ENCODE data around the gene GJA8.
"Not testable (repeated sequence)": the region's sequence is repeated elsewhere in the genome, so short reads cannot be mapped to it uniquely, and the experiment has no call there.

GJA8 gene

DNA sequence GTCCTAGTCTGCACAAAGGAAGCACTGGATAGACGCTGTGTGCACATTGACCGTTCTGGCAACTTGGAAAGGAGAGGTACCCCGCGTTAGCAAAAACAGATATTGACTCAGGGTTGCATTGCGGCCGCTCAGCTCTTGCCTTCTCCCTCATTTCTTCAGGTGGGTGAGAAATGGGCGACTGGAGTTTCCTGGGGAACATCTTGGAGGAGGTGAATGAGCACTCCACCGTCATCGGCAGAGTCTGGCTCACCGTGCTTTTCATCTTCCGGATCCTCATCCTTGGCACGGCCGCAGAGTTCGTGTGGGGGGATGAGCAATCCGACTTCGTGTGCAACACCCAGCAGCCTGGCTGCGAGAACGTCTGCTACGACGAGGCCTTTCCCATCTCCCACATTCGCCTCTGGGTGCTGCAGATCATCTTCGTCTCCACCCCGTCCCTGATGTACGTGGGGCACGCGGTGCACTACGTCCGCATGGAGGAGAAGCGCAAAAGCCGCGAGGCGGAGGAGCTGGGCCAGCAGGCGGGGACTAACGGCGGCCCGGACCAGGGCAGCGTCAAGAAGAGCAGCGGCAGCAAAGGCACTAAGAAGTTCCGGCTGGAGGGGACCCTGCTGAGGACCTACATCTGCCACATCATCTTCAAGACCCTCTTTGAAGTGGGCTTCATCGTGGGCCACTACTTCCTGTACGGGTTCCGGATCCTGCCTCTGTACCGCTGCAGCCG, 5.4 kb downstream of the GJA8 start:
- Mint-ChIP-seq H3K4me3 (no peak overlapping the region), H3K27me3 (peaks cover 18% of the 10 kb centered on the region), H3K9me3 (no peaks in the 10 kb centered on the region), H3K27ac (no peak overlapping the region), H3K4me1 (no peaks in the 10 kb centered on the region), H3K36me3 (no peaks in the 10 kb centered on the region)
- no peak for ATAC-seq

DNA sequence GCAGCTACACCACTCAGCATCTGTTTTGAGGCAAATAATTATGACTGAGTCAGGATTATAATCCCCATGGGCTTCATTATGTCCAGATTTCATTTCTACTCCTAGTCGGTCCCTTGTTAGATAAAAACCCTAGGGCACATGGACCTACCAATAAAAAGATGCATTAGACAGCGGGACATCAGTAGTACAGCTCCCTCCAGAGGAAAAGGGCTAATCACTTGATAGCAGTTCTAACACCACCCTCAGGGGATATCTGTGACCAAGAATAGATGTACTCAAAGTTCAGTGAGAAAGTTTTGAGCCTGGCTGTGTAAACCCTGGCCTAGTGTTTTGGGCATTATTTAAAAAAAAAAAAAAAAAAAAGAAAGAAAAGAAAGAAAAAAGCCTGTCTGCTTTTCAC, 10.0 kb downstream of the GJA8 start:
- no peak overlapping the region for H3K4me3 Mint-ChIP-seq
- H3K4me1 Mint-ChIP-seq = no peaks in the 10 kb centered on the region
- H3K27ac Mint-ChIP-seq = no peak overlapping the region
- H3K27me3 Mint-ChIP-seq = peaks cover 38% of the 10 kb centered on the region
- H3K36me3 Mint-ChIP-seq = no peaks in the 10 kb centered on the region
- no peak for ATAC-seq
- H3K9me3 Mint-ChIP-seq = no peaks in the 10 kb centered on the region

DNA sequence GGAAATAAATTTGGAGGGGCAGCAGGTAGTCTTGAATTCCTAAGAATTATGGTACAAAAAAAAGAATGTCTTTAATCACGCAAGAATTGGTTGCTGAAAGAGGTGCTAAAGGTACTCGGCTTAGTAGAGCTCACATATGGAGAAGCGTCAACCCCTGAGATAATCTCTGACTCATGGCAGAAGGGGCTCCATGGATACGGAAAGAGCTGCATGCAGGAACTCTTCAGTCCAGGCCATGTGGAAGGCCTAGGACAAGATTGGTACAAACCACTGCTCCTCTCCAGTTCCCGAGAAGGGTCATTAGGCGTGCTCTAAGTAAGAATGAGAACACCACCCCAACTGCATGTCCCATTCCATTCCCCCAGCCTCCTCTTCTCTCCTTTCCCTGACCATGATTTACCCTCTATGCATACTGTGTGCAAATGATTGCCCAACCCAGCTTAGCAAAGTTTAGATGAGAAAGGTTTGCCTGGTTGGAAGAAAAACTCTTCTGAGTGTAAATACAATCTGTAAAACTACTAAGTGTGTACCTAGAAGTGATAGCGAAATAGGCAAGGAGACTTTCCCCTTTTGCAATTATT, 10.9 kb downstream of the GJA8 start:
- H3K27me3 Mint-ChIP-seq = peaks cover 31% of the 10 kb centered on the region
- H3K27ac Mint-ChIP-seq = no peak overlapping the region
- no peaks in the 10 kb centered on the region for H3K9me3 Mint-ChIP-seq
- H3K4me3 Mint-ChIP-seq = no peak overlapping the region
- no peaks in the 10 kb centered on the region for H3K4me1 Mint-ChIP-seq
- no peaks in the 10 kb centered on the region for H3K36me3 Mint-ChIP-seq
- no peak for ATAC-seq

DNA sequence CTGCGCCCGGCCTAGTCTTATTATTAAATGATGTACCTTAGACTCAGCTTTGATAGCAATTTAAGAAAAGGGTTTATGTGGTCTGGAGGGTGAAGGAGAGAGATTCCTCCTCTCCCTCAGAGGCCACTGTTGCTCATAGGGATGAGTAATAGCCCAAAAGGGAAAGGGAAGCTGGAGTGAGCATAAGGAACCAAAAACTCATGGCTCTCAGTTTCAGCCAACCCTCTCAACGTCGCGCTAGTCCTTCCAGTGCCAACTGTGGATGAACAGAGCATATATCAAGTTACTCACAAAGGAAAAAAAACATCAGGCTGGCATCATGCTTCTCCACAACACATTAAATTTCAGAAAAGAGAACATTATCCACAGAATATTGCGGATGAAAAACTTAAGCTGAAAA, 17.3 kb downstream of the GJA8 start:
- Mint-ChIP-seq H3K36me3 (no peaks in the 10 kb centered on the region), H3K27ac (no peak overlapping the region), H3K4me3 (no peak overlapping the region), H3K9me3 (no peaks in the 10 kb centered on the region), H3K27me3 (peaks cover 22% of the 10 kb centered on the region), H3K4me1 (no peaks in the 10 kb centered on the region)
- no peak for ATAC-seq

DNA sequence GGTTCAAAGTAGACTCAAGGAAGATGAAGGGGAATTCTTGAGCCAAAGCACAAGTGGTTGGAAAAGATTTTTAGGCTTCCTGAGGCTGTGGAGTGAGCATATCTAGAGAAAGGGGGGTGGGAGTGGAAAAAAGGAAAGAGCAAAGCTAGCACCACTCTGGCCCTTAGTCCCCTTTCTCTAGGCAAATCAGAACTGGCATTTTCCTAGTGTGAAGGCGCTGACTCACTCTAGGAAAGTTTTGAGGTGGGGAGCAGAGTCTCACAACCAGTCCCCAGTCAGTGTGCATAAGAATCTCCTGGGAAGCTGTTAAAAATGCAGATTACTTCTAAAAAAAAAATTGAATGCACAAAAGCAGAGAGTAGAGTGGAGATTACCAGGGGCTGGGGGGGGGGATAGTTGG, 22.2 kb downstream of the GJA8 start:
- Mint-ChIP-seq H3K27ac (no peak overlapping the region), H3K4me1 (no peaks in the 10 kb centered on the region), H3K4me3 (no peak overlapping the region), H3K36me3 (no peaks in the 10 kb centered on the region), H3K9me3 (no peaks in the 10 kb centered on the region), H3K27me3 (no peaks in the 10 kb centered on the region)
- no peak for ATAC-seq

DNA sequence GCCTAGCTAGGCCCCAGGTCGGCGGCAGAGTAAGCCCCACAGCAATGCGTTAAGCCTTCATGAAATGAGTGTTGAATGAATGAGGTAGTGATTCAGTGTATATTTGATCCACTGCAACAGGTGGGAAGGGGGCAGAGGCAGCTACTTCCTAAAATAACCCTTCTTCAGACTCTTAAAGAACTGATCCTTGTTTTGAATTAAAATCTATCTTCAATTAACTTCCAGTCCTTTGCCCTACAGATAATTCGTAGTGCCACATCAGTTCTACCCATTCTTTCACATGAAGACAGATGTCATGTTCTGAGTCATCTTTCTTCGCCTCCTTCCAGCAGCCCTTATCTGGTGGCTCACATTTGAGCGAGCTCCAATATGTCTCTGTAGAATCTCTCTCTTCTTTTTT, 24.6 kb downstream of the GJA8 start:
- H3K4me3 Mint-ChIP-seq, ATAC-seq, H3K27ac Mint-ChIP-seq, H3K36me3 Mint-ChIP-seq, H3K27me3 Mint-ChIP-seq, H3K9me3 Mint-ChIP-seq: not testable (repeated sequence)
- H3K4me1 Mint-ChIP-seq = peaks cover 19% of the 10 kb centered on the region

DNA sequence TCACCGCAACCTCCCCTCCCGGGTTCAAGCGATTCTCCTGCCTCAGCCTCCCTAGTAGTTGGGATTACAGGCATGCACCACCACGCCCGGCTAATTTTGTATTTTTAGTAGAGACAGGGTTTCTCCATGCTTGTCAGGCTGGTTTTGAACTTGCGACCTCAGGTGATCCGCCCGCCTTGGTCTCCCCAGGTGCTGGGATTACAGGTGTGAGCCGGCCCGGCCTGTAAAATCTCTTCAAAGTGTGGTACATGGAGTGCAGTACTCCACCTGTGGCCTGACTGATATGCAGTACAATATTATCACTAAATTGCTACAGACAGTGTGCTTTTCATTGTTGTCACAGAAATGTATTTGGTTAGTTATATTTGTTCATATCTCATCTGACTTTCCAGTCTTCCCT, 25.1 kb downstream of the GJA8 start:
- H3K9me3 Mint-ChIP-seq, H3K4me3 Mint-ChIP-seq, ATAC-seq, H3K27me3 Mint-ChIP-seq, H3K36me3 Mint-ChIP-seq: not testable (repeated sequence)
- peak overlapping the region; percentile 70 for H3K27ac Mint-ChIP-seq
- H3K4me1 Mint-ChIP-seq = peaks cover 21% of the 10 kb centered on the region

- H3K4me1 Mint-ChIP-seq = peaks cover 23% of the 10 kb centered on the region
- H3K4me3 Mint-ChIP-seq = peak within 1 kb of the TSS; percentile 85
Measured at GRCh38 chr1:147928236-147929132, 25.9 kb downstream of the GJA8 start, which contains the start of gene GPR89B. TSS of gene GPR89B (plus strand) at chr1:147928420. CDS start at chr1:147928537, 117 bp downstream.

DNA sequence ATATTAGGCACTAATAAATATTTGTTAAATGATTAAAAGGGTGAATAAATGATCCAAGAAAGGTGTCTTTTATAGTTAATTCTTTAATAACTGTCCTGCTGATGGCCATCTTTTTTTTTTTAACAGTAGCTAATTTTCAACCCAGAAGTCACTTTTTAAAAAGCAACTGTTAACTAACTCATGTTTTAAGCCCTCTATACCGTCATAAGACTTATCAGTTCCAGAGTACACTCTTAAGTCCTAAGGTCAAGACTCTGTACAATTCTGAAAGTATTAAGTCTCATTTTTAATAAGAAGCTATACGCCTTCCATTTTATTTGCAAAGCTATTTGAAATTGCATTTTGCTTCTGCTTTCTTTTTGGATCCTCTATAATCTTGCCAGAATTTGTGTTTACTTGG, 28.5 kb downstream of the GJA8 start:
- ATAC-seq, H3K4me3 Mint-ChIP-seq, H3K9me3 Mint-ChIP-seq, H3K27ac Mint-ChIP-seq, H3K27me3 Mint-ChIP-seq: not testable (repeated sequence)
- Mint-ChIP-seq H3K4me1 (peaks cover 28% of the 10 kb centered on the region), H3K36me3 (peaks cover 13% of the 10 kb centered on the region)

More at GRCh38 chr1:147928236-147929132, 25.9 kb downstream of the GJA8 start, which contains the start of gene GPR89B:
- H3K36me3 Mint-ChIP-seq, H3K27me3 Mint-ChIP-seq, H3K9me3 Mint-ChIP-seq: not testable (repeated sequence)
- ATAC-seq = peak; percentile 100
- peak within 1 kb of the TSS; percentile 70 for H3K27ac Mint-ChIP-seq

DNA sequence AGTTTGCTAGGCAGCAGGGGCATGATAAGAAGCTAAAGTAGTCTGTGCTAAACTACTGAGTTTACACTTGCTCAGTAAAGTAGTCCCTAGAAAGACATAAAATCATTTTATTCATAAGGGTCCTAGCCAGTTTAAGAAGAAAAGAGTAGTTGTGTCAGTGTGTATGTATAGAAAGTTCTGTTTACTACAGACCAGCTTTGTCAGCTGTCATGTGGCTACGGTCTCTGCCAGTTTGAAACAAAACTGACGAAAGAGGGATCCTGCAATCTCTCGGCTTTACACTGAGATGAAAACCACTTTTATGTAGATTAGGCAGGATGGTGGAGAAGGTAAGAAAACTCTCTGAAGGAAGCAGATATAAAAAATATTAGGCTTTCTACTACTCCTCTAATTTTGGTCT, 32.7 kb downstream of the GJA8 start:
- H3K27me3 Mint-ChIP-seq, H3K27ac Mint-ChIP-seq, H3K4me3 Mint-ChIP-seq, ATAC-seq, H3K9me3 Mint-ChIP-seq: not testable (repeated sequence)
- peaks cover 24% of the 10 kb centered on the region for H3K4me1 Mint-ChIP-seq
- peaks cover 19% of the 10 kb centered on the region for H3K36me3 Mint-ChIP-seq

GRCh38 chr1:147940456-147940855, 37.9 kb downstream of the GJA8 start:
- H3K4me1 Mint-ChIP-seq, H3K9me3 Mint-ChIP-seq, H3K27ac Mint-ChIP-seq, ATAC-seq, H3K4me3 Mint-ChIP-seq, H3K36me3 Mint-ChIP-seq, H3K27me3 Mint-ChIP-seq: not testable (repeated sequence)

GRCh38 chr1:147942563-147942962, 40.0 kb downstream of the GJA8 start:
- ATAC-seq, H3K9me3 Mint-ChIP-seq, H3K27me3 Mint-ChIP-seq, H3K36me3 Mint-ChIP-seq, H3K4me1 Mint-ChIP-seq, H3K4me3 Mint-ChIP-seq, H3K27ac Mint-ChIP-seq: not testable (repeated sequence)

- not testable (repeated sequence) for H3K27me3 Mint-ChIP-seq, H3K36me3 Mint-ChIP-seq, H3K9me3 Mint-ChIP-seq, ATAC-seq, H3K27ac Mint-ChIP-seq, H3K4me3 Mint-ChIP-seq
- H3K4me1 Mint-ChIP-seq = peaks cover 18% of the 10 kb centered on the region
Measured at GRCh38 chr1:147949517-147949916, 46.9 kb downstream of the GJA8 start.

Measured in stimulated activated memory B cell treated with anti-CD40 and anti-IgM and Interleukin-4, amounts not matched to agents 10 μg/mL and 1 μg/mL and 100 μg/mL, for 72 hours (primary cell).